GM19025 (cell line): Measurements from ENCODE around the gene TBC1D10B.
A peak's percentile ranks its signal among the peaks of the same experiment; 100 is the strongest.

Experiments used
- ATAC-seq: cut with Tn5 transposase; IDR thresholded peaks from one replicate; pipeline ENCODE4 v1.9.1; 2021; ENCODE audit warnings: mild to moderate bottlenecking, low read depth, moderate library complexity; ENCODE audit not compliant: unreplicated experiment

Gene TBC1D10B

GRCh38 chr16:30377050-30377811 is 6.9 kb upstream of the TBC1D10B start:
- ATAC-seq, result no peak

- ATAC-seq, result no peak
Measured at GRCh38 chr16:30376461-30376902, 6.2 kb upstream of the TBC1D10B start.

GRCh38 chr16:30375864-30376263 is 5.6 kb upstream of the TBC1D10B start:
- no peak for ATAC-seq

- no peak for ATAC-seq
Measured at GRCh38 chr16:30374538-30374937, 4.2 kb upstream of the TBC1D10B start, which contains the start of gene MYL11. TSS of gene MYL11 (plus strand) at chr16:30374802. CDS start at chr16:30374858, 56 bp downstream.

GRCh38 chr16:30372725-30373124 is 2.4 kb upstream of the TBC1D10B start:
- no peak for ATAC-seq

GRCh38 chr16:30372038-30372712 is 1.9 kb upstream of the TBC1D10B start:
- ATAC-seq, result no peak

- no peak for ATAC-seq
Measured at GRCh38 chr16:30371248-30371816, 1.0 kb upstream of the TBC1D10B start.

- peak; percentile 4 for ATAC-seq
Measured at GRCh38 chr16:30369938-30370455, 297 bp downstream of the TBC1D10B start.

GRCh38 chr16:30369091-30369937 is 980 bp downstream of the TBC1D10B start:
- ATAC-seq, result no peak

- no peak for ATAC-seq
Measured at GRCh38 chr16:30368792-30369090, 1.6 kb downstream of the TBC1D10B start.

GRCh38 chr16:30368122-30368791 is 2.0 kb downstream of the TBC1D10B start:
- no peak for ATAC-seq

- no peak for ATAC-seq
Measured at GRCh38 chr16:30367349-30368009, 2.8 kb downstream of the TBC1D10B start.

GRCh38 chr16:30366511-30366910 is 3.8 kb downstream of the TBC1D10B start:
- no peak for ATAC-seq

GRCh38 chr16:30365200-30365599 is 5.1 kb downstream of the TBC1D10B start:
- ATAC-seq, result no peak

GRCh38 chr16:30361180-30361579 is 9.1 kb downstream of the TBC1D10B start:
- ATAC-seq, result no peak

- ATAC-seq, result no peak
Measured at GRCh38 chr16:30359871-30360170, 10.5 kb downstream of the TBC1D10B start.

GRCh38 chr16:30358990-30359870 is 11.1 kb downstream of the TBC1D10B start:
- ATAC-seq, result no peak

- no peak for ATAC-seq
Measured at GRCh38 chr16:30358577-30358936, 11.7 kb downstream of the TBC1D10B start.
